HepG2 (cell line): ENCODE results near the gene CCNF. TPM values are rescaled to one million over a fixed set of nuclear protein-coding genes. Genes with fewer than 3 reads are reported as not detected.

Experiments used
- ERF ChIP-seq: IDR thresholded peaks from 2 replicates; pipeline ENCODE4 v1.6.1; 2018; ENCODE audit warnings: missing biosample characterization, missing genetic modification reagents
- HDAC2 ChIP-seq: sonication (generic); formaldehyde crosslinking; IDR thresholded peaks from 2 replicates; pipeline ENCODE4 v1.4.0; 2020; ENCODE audit warnings: missing genetic modification reagents
- HIVEP1 ChIP-seq: sonication (generic); formaldehyde crosslinking; IDR thresholded peaks from 2 replicates; pipeline ENCODE4 v1.4.0; 2020; ENCODE audit warnings: mild to moderate bottlenecking, missing genetic modification reagents
- IKZF1 ChIP-seq: fragments of 450-650 bp; IDR thresholded peaks from 2 replicates; pipeline ENCODE4 v1.7.1; 2016
- PAXIP1 ChIP-seq: sonication (generic); formaldehyde crosslinking; conservative IDR thresholded peaks from 2 replicates; pipeline ENCODE4 v1.4.0; 2020; ENCODE audit warnings: mild to moderate bottlenecking, missing genetic modification reagents, moderate library complexity
- SALL1 ChIP-seq: sonication (generic); formaldehyde crosslinking; IDR thresholded peaks from 2 replicates; pipeline ENCODE4 v1.8.0; 2022; ENCODE audit warnings: mild to moderate bottlenecking, missing genetic modification reagents
- SOX5 ChIP-seq: IDR thresholded peaks from 2 replicates; pipeline ENCODE4 v1.6.1; 2016; ENCODE audit warnings: borderline replicate concordance
- TEAD3 ChIP-seq: optimal IDR thresholded peaks from 2 replicates; pipeline ENCODE3; 2016; ENCODE audit warnings: borderline replicate concordance
- ZBTB20 ChIP-seq: sonication (generic); formaldehyde crosslinking; IDR thresholded peaks from 2 replicates; pipeline ENCODE4 v1.8.1; 2023; ENCODE audit warnings: missing genetic modification reagents, low read depth, mild to moderate bottlenecking, borderline replicate concordance
- ZEB1 ChIP-seq: IDR thresholded peaks from 2 replicates; pipeline ENCODE4 v1.6.1; 2012; ENCODE audit warnings: mild to moderate bottlenecking, low read depth, inconsistent platforms; ENCODE audit not compliant: insufficient replicate concordance
- ZNF382 ChIP-seq: sonication (generic); formaldehyde crosslinking; IDR thresholded peaks from 2 replicates; pipeline ENCODE4 v1.5.0; 2020; ENCODE audit warnings: missing genetic modification reagents, mild to moderate bottlenecking, borderline replicate concordance
- ZNF790 ChIP-seq: sonication (generic); formaldehyde crosslinking; IDR thresholded peaks from 2 replicates; pipeline ENCODE4 v1.8.0; 2022; ENCODE audit warnings: missing genetic modification reagents, mild to moderate bottlenecking, borderline replicate concordance
- ZNF850 ChIP-seq: sonication (generic); formaldehyde crosslinking; conservative IDR thresholded peaks from 2 replicates; pipeline ENCODE4 v1.9.0; 2021; ENCODE audit warnings: mild to moderate bottlenecking, missing genetic modification reagents
- polyA plus RNA-seq, 8 experiments: library from polyadenylated mRNA; depleted of rRNA in 3 of 8; stranded (reverse) in 7 of 8; unstranded in 1 of 8; fragments of >200 nt; fragmentation: Illumina TruSeq in 4 of 8; extraction: Trizol in 4 of 8; gene quantifications; 2 replicates each; pipeline versions ENCODE4 v1.2.1 to v1.2.3, GENCODE V29; 2011 to 2016; ENCODE audit warnings: low read depth in 4 of 8, missing spikeins in 1 of 8, mixed read lengths in 1 of 8; ENCODE audit not compliant: insufficient read depth in 1 of 8
- total RNA-seq, 5 experiments: library from RNA; depleted of rRNA; stranded (reverse); fragments of >200 nt; fragmentation: Illumina TruSeq; extraction: Trizol; gene quantifications; 2 replicates each; pipeline ENCODE4 v1.2.3, GENCODE V29; 2016; ENCODE audit warnings: low read depth in 1 of 5

CCNF gene
- total and polyA plus RNA-seq, 2 of the 13 experiments (the other 11 are each of a cell fraction or from before 2014, with no cell fraction given) = 6.4 to 22.8 TPM

GRCh38 chr16:2476741-2477140 lies 47.5 kb downstream of the CCNF start (continued):
- peak; percentile 59 for TF ChIP-seq PAXIP1 (CRISPR knock-in tag)
- peak; percentile 41; the same call in 1 of the 2 replicates for TF ChIP-seq SOX5 (CRISPR knock-in tag)
- no peak for TF ChIP-seq HIVEP1 (CRISPR knock-in tag)
- TF ChIP-seq SALL1 (CRISPR knock-in tag) = peak; percentile 44; the same call in 1 of the 2 replicates
- no peak for TF ChIP-seq ZBTB20
- peak; percentile 33; the same call in 1 of the 2 replicates for TF ChIP-seq HDAC2
- TF ChIP-seq ZNF382 (CRISPR knock-in tag) = no peak
- peak; percentile 29 for TF ChIP-seq TEAD3 (CRISPR knock-in tag)
- TF ChIP-seq IKZF1 = no peak
- no peak for TF ChIP-seq ERF (CRISPR knock-in tag)
- no peak for TF ChIP-seq ZNF850 (CRISPR knock-in tag)
- TF ChIP-seq ZEB1 = peak; percentile 83
- no peak for TF ChIP-seq ZNF790
- TF ChIP-seq, all 625 proteins: peak for 17
